DOHH2 (cell line): ENCODE data around the gene PAM.

Source experiments
- EZH2phosphoT487 ChIP-seq: fragments of 200-600 bp; sonication (generic); IDR thresholded peaks from 2 replicates; pipeline ENCODE4 v1.6.1; 2017; ENCODE audit warnings: borderline replicate concordance, mild to moderate bottlenecking, antibody characterized with exemption, low read length, moderate library complexity, mixed read lengths
- TF ChIP-seq, protein P1 (sequence below): fragments of 200-600 bp; sonication (generic); IDR thresholded peaks from one replicate; pipeline ENCODE4 v1.5.1; 2014; ENCODE audit warnings: antibody characterized with exemption, mild to moderate bottlenecking, low read depth, low read length; ENCODE audit not compliant: poor library complexity, severe bottlenecking

DNA sequence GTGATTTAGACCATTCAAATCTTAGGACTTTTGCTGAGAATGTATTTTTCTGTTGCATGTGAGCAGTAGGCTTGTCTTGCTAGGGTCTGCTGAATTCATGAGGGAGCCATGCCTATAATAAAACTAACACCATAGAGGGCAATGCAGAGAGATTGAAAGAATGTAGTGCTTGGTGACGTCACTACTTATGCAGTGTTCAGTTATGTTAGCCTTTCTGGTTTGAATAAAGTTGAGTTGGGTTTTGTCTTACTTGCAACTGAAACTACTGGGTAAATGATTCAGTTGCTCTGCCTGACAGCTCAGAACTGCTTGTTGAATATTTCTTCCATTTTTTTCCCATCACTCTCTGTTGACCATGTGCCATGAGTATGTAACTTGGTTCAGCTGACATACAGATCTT lies 114.1 kb downstream of the PAM start:
- TF ChIP-seq, protein P1, sequence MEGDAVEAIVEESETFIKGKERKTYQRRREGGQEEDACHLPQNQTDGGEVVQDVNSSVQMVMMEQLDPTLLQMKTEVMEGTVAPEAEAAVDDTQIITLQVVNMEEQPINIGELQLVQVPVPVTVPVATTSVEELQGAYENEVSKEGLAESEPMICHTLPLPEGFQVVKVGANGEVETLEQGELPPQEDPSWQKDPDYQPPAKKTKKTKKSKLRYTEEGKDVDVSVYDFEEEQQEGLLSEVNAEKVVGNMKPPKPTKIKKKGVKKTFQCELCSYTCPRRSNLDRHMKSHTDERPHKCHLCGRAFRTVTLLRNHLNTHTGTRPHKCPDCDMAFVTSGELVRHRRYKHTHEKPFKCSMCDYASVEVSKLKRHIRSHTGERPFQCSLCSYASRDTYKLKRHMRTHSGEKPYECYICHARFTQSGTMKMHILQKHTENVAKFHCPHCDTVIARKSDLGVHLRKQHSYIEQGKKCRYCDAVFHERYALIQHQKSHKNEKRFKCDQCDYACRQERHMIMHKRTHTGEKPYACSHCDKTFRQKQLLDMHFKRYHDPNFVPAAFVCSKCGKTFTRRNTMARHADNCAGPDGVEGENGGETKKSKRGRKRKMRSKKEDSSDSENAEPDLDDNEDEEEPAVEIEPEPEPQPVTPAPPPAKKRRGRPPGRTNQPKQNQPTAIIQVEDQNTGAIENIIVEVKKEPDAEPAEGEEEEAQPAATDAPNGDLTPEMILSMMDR = no peak
- no peak for TF ChIP-seq EZH2phosphoT487
